Tibial nerve (tissue), 4 donors: ENCODE measurements around the gene SRRM2. TPM values are rescaled to one million over a fixed set of nuclear protein-coding genes. Genes with fewer than 3 reads are reported as not detected.

Source experiments
- DNase-seq, 2 donors: peaks; one replicate each; pipeline ENCODE4 v3.0.0-alpha.2; 2019; ENCODE audit warnings: low spot score in 2 of 2
- H3K27ac ChIP-seq, 4 donors: fragments of 200-600 bp; sonication (generic) in 3 of 4; one replicate each; pipeline ENCODE4 v1.5.1; 2017 to 2019; ENCODE audit warnings: mild to moderate bottlenecking in 1 of 4
- H3K27me3 ChIP-seq, 2 donors: fragments of 200-600 bp; sonication (generic) in 1 of 2; one replicate each; pipeline versions ENCODE4 v1.5.1 to v1.6.0; 2017 to 2019
- H3K36me3 ChIP-seq, 3 donors: fragments of 200-600 bp; sonication (generic); one replicate each; pipeline ENCODE4 v1.5.1; 2018 to 2019
- H3K4me1 ChIP-seq, 4 donors: fragments of 200-600 bp; sonication (generic) in 3 of 4; one replicate each; pipeline ENCODE4 v1.5.1; 2017 to 2019
- H3K4me3 ChIP-seq, 4 donors: fragments of 200-600 bp; sonication (generic) in 3 of 4; one replicate each; pipeline ENCODE4 v1.5.1; 2017 to 2019; ENCODE audit warnings: mild to moderate bottlenecking in 1 of 4, moderate library complexity in 1 of 4
- H3K9me3 ChIP-seq, 4 donors: fragments of 200-600 bp; sonication (generic) in 3 of 4; one replicate each; pipeline ENCODE4 v1.5.1; 2017 to 2019
- EP300 ChIP-seq, 2 donors: sonication (generic); formaldehyde crosslinking; IDR thresholded peaks; one replicate each; pipeline ENCODE4 v1.6.1; 2017; ENCODE audit warnings: antibody characterized with exemption in 2 of 2, mild to moderate bottlenecking in 1 of 2
- POLR2A ChIP-seq, 2 donors: fragments of 450-650 bp; IDR thresholded peaks; one replicate each; pipeline ENCODE4 v1.6.1; 2017; ENCODE audit warnings: antibody characterized with exemption in 2 of 2, mild to moderate bottlenecking in 2 of 2, moderate library complexity in 2 of 2
- WGBS, 2 donors: methylation state at CpG; one replicate each; pipeline ENCODE4 v1.1.5; 2018; 5-methylcytosine and 5-hydroxymethylcytosine counted together
- total RNA-seq, 4 donors: library from RNA; depleted of rRNA; stranded (reverse); fragments of >200 nt; gene quantifications; one replicate each; pipeline ENCODE4 v1.1.0, GENCODE V29; 2016
- TF ChIP-seq, protein P1 (sequence below), 5 experiments: fragments of 200-600 bp in 3 of 5; fragments of 450-650 bp in 2 of 5; sonication (generic) in 3 of 5; IDR thresholded peaks; one replicate each; pipeline ENCODE4 v1.5.1; 2016 to 2019; ENCODE audit warnings: antibody characterized with exemption in 5 of 5, mild to moderate bottlenecking in 3 of 5, moderate library complexity in 2 of 5

Gene SRRM2
- total RNA-seq, 4 donors from 2014 or later = 843 to 1,374 (median 886) TPM

GRCh38 chr16:2716948-2717347, 35.5 kb upstream of the SRRM2 start:
- Histone ChIP-seq H3K9me3 (no peaks in the 10 kb centered on the region), H3K4me3 (no peak overlapping the region), H3K27ac (no peak overlapping the region), H3K36me3 (no peaks in the 10 kb centered on the region), H3K27me3 (peaks cover 0 to 4% of the 10 kb centered on the region in 2 donors), H3K4me1 (peaks cover 0 to 28% (median 0%) of the 10 kb centered on the region in 4 donors)
- DNase-seq = no peak
- WGBS, 2 donors = 73 to 82% methylated on average over 7 to 10 of the region's 10 CpGs
- no peak for TF ChIP-seq EP300 (IDR thresholded peaks at IDR 0.05)
- TF ChIP-seq, protein P1, sequence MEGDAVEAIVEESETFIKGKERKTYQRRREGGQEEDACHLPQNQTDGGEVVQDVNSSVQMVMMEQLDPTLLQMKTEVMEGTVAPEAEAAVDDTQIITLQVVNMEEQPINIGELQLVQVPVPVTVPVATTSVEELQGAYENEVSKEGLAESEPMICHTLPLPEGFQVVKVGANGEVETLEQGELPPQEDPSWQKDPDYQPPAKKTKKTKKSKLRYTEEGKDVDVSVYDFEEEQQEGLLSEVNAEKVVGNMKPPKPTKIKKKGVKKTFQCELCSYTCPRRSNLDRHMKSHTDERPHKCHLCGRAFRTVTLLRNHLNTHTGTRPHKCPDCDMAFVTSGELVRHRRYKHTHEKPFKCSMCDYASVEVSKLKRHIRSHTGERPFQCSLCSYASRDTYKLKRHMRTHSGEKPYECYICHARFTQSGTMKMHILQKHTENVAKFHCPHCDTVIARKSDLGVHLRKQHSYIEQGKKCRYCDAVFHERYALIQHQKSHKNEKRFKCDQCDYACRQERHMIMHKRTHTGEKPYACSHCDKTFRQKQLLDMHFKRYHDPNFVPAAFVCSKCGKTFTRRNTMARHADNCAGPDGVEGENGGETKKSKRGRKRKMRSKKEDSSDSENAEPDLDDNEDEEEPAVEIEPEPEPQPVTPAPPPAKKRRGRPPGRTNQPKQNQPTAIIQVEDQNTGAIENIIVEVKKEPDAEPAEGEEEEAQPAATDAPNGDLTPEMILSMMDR (IDR thresholded peaks at IDR 0.05) = no peak
- no peak for TF ChIP-seq POLR2A (IDR thresholded peaks at IDR 0.05)

GRCh38 chr16:2717383-2718263, 34.8 kb upstream of the SRRM2 start:
- DNase-seq = no peak
- TF ChIP-seq POLR2A (IDR thresholded peaks at IDR 0.05) (no peak), EP300 (IDR thresholded peaks at IDR 0.05) (no peak)
- TF ChIP-seq, protein P1 (IDR thresholded peaks at IDR 0.05) = no peak
- 75 to 76% methylated on average over 21 of the region's 21 CpGs for WGBS, 2 donors
- H3K9me3 ChIP-seq = no peaks in the 10 kb centered on the region
- H3K36me3 ChIP-seq = no peaks in the 10 kb centered on the region
- no peak overlapping the region for H3K27ac ChIP-seq
- no peak overlapping the region for H3K4me3 ChIP-seq
- peaks cover 0 to 28% (median 0%) of the 10 kb centered on the region in 4 donors for H3K4me1 ChIP-seq
- peaks cover 0 to 4% of the 10 kb centered on the region in 2 donors for H3K27me3 ChIP-seq

DNA sequence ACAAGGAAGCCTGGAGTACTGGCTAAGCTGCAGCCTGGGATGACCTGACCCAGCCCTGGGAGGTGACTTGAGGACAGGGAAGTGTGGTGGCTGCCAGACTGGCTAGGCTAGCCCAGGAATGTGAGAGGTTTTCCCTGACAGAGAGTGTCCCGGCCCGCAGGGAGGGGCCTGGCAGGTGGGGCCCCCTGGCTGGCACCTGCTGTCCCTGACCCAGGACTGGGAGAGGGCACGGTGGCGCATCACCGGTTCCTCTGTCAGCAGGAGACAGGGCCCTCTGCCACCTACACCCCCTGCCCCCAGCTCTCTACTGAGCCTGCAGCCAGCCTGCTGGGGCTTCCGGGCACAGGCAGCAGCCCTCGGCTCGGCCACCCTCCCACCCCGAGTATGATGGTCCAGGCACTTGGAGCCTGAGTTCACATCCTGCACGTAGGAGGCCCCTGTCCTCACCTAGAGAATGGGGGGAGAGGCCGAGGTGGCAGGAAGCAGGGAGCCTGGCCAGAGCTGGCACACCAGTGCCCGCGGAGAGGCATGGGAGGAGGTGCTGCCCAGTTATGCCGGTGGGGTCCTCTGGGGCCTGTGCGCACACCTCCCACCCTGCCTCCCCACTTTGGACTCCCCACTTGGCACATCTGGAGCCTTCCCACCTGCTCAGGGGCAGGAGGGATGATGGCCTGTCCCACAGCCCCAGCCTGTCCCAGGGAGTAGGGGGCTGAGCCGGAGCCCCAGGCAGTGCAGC, 32.9 kb upstream of the SRRM2 start:
- no peak for DNase-seq
- Histone ChIP-seq H3K4me3 (no peak overlapping the region), H3K9me3 (no peaks in the 10 kb centered on the region), H3K27me3 (peaks cover 0 to 4% of the 10 kb centered on the region in 2 donors), H3K4me1 (peaks cover 0 to 28% (median 0%) of the 10 kb centered on the region in 4 donors), H3K36me3 (no peaks in the 10 kb centered on the region), H3K27ac (no peak overlapping the region)
- 69 to 81% methylated on average over 8 to 12 of the region's 16 CpGs for WGBS, 2 donors
- TF ChIP-seq POLR2A (IDR thresholded peaks at IDR 0.05) (no peak), EP300 (IDR thresholded peaks at IDR 0.05) (no peak)
- TF ChIP-seq, protein P1 (IDR thresholded peaks at IDR 0.05) = no peak

DNA sequence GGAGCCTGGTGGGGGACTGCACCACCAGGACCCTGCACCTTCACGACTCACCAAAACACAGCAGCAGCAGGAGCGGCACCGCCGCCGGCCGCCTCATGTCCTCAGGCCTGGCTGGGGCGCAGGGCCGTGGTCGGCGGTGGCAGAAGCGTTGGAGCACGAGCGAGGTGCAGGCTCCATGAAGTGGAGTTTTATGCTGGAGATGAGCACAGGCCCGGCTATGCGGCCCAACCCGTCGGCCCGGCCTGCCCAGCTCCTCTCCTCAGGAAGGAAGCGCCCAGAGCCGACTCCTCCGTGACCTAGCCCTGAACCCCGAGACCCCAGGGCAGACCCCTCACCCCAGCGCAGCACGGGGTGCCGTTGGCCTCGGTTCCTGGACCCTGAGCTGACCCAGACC, 32.4 kb upstream of the SRRM2 start, which contains the start of gene PRSS27:
PRSS27 (minus strand) TSS at position 161 of the 394 bp plus-strand sequence; CDS start at position 97, 64 bp downstream.
- Histone ChIP-seq H3K4me1 (peaks cover 0 to 28% (median 0%) of the 10 kb centered on the region in 4 donors), H3K9me3 (no peaks in the 10 kb centered on the region), H3K27ac (peak within 1 kb of the TSS; percentile 44 to 91 (median 84)), H3K4me3 (peak within 1 kb of the TSS; percentile 62 to 83 (median 66)), H3K27me3 (peaks cover 0 to 8% of the 10 kb centered on the region in 2 donors), H3K36me3 (no peaks in the 10 kb centered on the region)
- no peak for DNase-seq
- WGBS, 2 donors = 79 to 81% methylated on average over 23 to 25 of the region's 26 CpGs
- TF ChIP-seq EP300 (IDR thresholded peaks at IDR 0.05) = no peak
- TF ChIP-seq, protein P1 (IDR thresholded peaks at IDR 0.05) = no peak
- no peak for TF ChIP-seq POLR2A (IDR thresholded peaks at IDR 0.05)
